GM18870 (cell line): ENCODE data around the gene SPAG9.
"Not testable (repeated sequence)": the region's sequence is repeated elsewhere in the genome, so short reads cannot be mapped to it uniquely, and the experiment has no call there.

Experiments used
- ATAC-seq: cut with Tn5 transposase; IDR thresholded peaks from one replicate; pipeline ENCODE4 v1.9.1; 2021; ENCODE audit warnings: moderate library complexity; ENCODE audit not compliant: unreplicated experiment

Gene SPAG9

GRCh38 chr17:50955160-50955559, 165.5 kb downstream of the SPAG9 start:
- ATAC-seq = no peak

- ATAC-seq = no peak
Observed at GRCh38 chr17:50954641-50955121, 166.0 kb downstream of the SPAG9 start.

GRCh38 chr17:50953831-50954601, 166.7 kb downstream of the SPAG9 start:
- ATAC-seq = no peak

- no peak for ATAC-seq
Observed at GRCh38 chr17:50953518-50953830, 167.2 kb downstream of the SPAG9 start.

- no peak for ATAC-seq
Observed at GRCh38 chr17:50952889-50953288, 167.8 kb downstream of the SPAG9 start.

- ATAC-seq = no peak
Observed at GRCh38 chr17:50952013-50952412, 168.7 kb downstream of the SPAG9 start.

- no peak for ATAC-seq
Observed at GRCh38 chr17:50949989-50950877, 170.4 kb downstream of the SPAG9 start.

- ATAC-seq = no peak
Observed at GRCh38 chr17:50949128-50949988, 171.3 kb downstream of the SPAG9 start.

- no peak for ATAC-seq
Observed at GRCh38 chr17:50948711-50949110, 172.0 kb downstream of the SPAG9 start.

- no peak for ATAC-seq
Observed at GRCh38 chr17:50947782-50948543, 172.7 kb downstream of the SPAG9 start.

- no peak for ATAC-seq
Observed at GRCh38 chr17:50946891-50947781, 173.5 kb downstream of the SPAG9 start.

GRCh38 chr17:50946223-50946890, 174.3 kb downstream of the SPAG9 start:
- ATAC-seq = no peak

GRCh38 chr17:50945779-50946222, 174.9 kb downstream of the SPAG9 start:
- ATAC-seq = no peak

- ATAC-seq = no peak
Observed at GRCh38 chr17:50944902-50945720, 175.6 kb downstream of the SPAG9 start.

- ATAC-seq = no peak
Observed at GRCh38 chr17:50944054-50944901, 176.4 kb downstream of the SPAG9 start.

GRCh38 chr17:50943575-50943933, 177.1 kb downstream of the SPAG9 start:
- no peak for ATAC-seq

GRCh38 chr17:50941676-50942048, 179.0 kb downstream of the SPAG9 start:
- not testable (repeated sequence) for ATAC-seq
